Measurements from ENCODE around the gene POR.

POR gene

DNA sequence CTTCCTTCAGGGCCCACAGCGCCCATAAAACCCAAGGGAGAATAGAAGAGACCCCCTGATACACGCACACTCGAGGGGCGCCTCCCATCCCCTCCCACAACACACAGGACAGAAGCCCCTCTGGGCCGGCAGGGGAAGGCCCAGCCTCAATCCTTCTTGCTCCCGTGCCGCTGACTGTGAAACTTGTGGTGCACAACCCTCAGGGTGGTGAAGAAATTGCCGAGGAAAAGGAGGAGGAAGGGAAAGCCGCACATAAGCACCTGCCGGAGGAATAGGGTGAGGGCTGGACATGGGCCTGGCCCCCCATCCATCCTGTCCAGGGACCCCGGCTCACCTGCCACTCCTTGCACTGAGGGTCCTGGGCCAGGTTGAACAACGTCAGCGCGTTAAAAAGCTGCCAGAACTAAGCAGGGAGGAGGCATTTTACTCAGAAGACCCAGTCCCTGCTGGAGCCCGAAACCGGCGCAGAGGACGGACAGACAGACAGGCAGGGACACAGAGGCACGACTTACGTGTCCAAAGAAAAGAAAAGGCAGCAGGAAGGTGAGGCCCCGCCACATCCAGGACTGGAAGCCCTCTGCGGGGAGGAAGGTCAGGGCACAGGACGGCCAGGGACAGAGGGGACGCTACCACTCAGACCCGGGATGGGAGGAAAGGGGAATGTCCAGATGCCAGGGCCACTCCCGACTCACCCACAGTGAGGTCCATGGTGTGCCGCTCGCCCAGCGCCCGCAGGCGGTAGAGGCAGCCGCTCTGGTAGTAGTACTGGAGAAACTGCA, 72.3 kb downstream of the POR start:
- ATAC-seq = no peak
- TF ChIP-seq ARNTL (CRISPR knock-in tag; IDR thresholded peaks at IDR 0.05; ENCODE audit: borderline replicate concordance, low read depth) (no peak), TCF4 (CRISPR knock-in tag; IDR thresholded peaks at IDR 0.05; ENCODE audit: borderline replicate concordance) (no peak), TSHZ2 (CRISPR knock-in tag; IDR thresholded peaks at IDR 0.05) (no peak), ZC3H10 (CRISPR knock-in tag; IDR thresholded peaks at IDR 0.05) (no peak), ZNF565 (CRISPR knock-in tag; conservative IDR thresholded peaks at IDR 0.05; ENCODE audit: low read depth) (no peak), OSR1 (CRISPR knock-in tag; IDR thresholded peaks at IDR 0.05) (no peak), ZNF70 (CRISPR knock-in tag; IDR thresholded peaks at IDR 0.05) (no peak), CSRNP3 (CRISPR knock-in tag; IDR thresholded peaks at IDR 0.05) (no peak), TOX (CRISPR knock-in tag; IDR thresholded peaks at IDR 0.05; ENCODE audit: borderline replicate concordance) (no peak), BACH2 (CRISPR knock-in tag; IDR thresholded peaks at IDR 0.05; ENCODE audit: borderline replicate concordance) (no peak), ESRRG (CRISPR knock-in tag; IDR thresholded peaks at IDR 0.05) (no peak), CSDC2 (CRISPR knock-in tag; IDR thresholded peaks at IDR 0.05) (no peak), ZFP30 (CRISPR knock-in tag; IDR thresholded peaks at IDR 0.05) (no peak), SNAI2 (CRISPR knock-in tag; IDR thresholded peaks at IDR 0.05) (no peak), RARB (CRISPR knock-in tag; IDR thresholded peaks at IDR 0.05) (no peak), ISL1 (CRISPR knock-in tag; IDR thresholded peaks at IDR 0.05) (no peak), PPARA (CRISPR knock-in tag; IDR thresholded peaks at IDR 0.05; ENCODE audit: borderline replicate concordance) (no peak), ZFP3 (CRISPR knock-in tag; IDR thresholded peaks at IDR 0.05) (no peak)
- TF ChIP-seq, protein P1, sequence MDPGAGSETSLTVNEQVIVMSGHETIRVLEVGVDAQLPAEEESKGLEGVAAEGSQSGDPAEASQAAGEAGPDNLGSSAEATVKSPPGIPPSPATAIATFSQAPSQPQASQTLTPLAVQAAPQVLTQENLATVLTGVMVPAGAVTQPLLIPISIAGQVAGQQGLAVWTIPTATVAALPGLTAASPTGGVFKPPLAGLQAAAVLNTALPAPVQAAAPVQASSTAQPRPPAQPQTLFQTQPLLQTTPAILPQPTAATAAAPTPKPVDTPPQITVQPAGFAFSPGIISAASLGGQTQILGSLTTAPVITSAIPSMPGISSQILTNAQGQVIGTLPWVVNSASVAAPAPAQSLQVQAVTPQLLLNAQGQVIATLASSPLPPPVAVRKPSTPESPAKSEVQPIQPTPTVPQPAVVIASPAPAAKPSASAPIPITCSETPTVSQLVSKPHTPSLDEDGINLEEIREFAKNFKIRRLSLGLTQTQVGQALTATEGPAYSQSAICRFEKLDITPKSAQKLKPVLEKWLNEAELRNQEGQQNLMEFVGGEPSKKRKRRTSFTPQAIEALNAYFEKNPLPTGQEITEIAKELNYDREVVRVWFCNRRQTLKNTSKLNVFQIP (CRISPR knock-in tag; IDR thresholded peaks at IDR 0.05; ENCODE audit: borderline replicate concordance, low read depth) = no peak
- TF ChIP-seq, protein P2, sequence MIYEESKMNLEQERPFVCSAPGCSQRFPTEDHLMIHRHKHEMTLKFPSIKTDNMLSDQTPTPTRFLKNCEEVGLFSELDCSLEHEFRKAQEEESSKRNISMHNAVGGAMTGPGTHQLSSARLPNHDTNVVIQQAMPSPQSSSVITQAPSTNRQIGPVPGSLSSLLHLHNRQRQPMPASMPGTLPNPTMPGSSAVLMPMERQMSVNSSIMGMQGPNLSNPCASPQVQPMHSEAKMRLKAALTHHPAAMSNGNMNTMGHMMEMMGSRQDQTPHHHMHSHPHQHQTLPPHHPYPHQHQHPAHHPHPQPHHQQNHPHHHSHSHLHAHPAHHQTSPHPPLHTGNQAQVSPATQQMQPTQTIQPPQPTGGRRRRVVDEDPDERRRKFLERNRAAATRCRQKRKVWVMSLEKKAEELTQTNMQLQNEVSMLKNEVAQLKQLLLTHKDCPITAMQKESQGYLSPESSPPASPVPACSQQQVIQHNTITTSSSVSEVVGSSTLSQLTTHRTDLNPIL (CRISPR knock-in tag; IDR thresholded peaks at IDR 0.05; ENCODE audit: low read depth) = no peak

DNA sequence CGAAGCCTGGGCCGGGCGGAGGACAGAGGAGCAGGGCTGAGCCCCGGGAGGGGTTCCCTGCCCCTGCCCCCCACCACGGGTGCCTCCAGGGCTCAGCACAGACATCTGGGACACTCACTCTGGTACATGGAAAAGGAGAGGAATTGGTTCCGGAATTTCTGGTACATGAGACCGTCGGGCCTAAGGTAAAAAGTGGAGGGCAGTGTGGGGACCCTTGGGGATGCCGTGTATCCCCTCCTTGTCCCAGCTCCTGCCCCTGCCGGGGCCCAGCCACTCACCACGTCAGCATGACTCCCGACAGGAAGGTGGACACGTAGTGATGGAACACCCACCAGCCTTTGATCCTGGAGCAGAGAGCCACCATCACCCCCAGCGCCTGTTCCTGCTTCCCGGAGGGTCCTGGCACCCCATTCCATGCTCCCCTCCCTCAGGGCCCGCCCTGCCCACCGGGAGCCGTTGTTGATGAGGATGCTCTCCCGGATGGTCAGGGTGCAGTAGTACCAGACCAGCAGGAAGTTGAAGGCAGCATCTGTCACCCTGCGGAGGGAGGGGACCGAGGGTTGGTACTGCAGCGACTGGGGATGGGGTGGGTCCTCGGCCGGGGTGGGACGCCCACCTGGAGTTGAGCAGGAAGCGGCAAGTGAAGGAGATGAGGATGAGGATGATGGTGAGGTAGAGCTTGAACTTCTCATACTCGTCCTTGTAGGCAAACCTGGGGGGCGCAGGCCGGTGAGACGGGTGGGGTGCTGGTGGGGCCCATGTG, 73.0 kb downstream of the POR start:
- TF ChIP-seq RARB (CRISPR knock-in tag; IDR thresholded peaks at IDR 0.05) (no peak), TOX (CRISPR knock-in tag; IDR thresholded peaks at IDR 0.05; ENCODE audit: borderline replicate concordance) (no peak), SNAI2 (CRISPR knock-in tag; IDR thresholded peaks at IDR 0.05) (no peak), ESRRG (CRISPR knock-in tag; IDR thresholded peaks at IDR 0.05) (no peak)
- TF ChIP-seq, protein P1 (CRISPR knock-in tag; IDR thresholded peaks at IDR 0.05; ENCODE audit: borderline replicate concordance, low read depth) = no peak
- ATAC-seq = no peak
